GM13977 (cell line): Measurements from ENCODE around the gene ACACA.

Experiments used
- DNase-seq: peaks from one replicate; pipeline ENCODE4 v3.0.0; 2012; ENCODE audit warnings: low spot score
- in situ Hi-C: fragments of 300-500 bp; cut with MboI; formaldehyde crosslinking; loops from one replicate; pipeline ENCODE4 v1.12.0; 2022; ENCODE audit warnings: low sequenced_read_pairs, low pct_unique_long_range_greater_than_20kb, mixed read lengths, inconsistent platforms; ENCODE audit not compliant: unreplicated experiment
- TF ChIP-seq, protein P1 (sequence below): IDR thresholded peaks from 2 replicates; pipeline ENCODE4 v1.5.1; 2012; ENCODE audit warnings: mild to moderate bottlenecking, control low read depth; ENCODE audit not compliant: insufficient read depth; ENCODE audit errors: extremely low read depth, missing control alignments

ACACA gene

DNA sequence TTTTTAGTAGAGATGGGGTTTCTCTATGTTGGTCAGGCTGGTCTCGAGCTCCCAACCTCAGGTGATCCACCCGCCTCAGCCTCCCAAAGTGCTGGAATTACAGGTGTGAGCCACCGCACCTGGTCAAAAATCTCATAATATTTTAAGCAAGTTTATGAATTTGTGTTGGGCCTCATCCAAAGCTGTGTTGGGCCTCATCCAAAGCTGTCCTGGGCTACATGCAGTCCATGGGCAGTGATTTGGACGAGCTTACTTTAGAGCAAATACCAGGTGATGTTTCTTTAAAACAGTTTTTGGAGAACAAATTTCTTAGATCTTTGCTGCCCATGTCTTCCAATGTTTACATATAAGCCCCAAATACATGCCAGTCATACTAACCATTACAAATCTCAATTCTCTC, 115.3 kb downstream of the ACACA start:
- in situ Hi-C loops: no loop called here
- TF ChIP-seq, protein P1, sequence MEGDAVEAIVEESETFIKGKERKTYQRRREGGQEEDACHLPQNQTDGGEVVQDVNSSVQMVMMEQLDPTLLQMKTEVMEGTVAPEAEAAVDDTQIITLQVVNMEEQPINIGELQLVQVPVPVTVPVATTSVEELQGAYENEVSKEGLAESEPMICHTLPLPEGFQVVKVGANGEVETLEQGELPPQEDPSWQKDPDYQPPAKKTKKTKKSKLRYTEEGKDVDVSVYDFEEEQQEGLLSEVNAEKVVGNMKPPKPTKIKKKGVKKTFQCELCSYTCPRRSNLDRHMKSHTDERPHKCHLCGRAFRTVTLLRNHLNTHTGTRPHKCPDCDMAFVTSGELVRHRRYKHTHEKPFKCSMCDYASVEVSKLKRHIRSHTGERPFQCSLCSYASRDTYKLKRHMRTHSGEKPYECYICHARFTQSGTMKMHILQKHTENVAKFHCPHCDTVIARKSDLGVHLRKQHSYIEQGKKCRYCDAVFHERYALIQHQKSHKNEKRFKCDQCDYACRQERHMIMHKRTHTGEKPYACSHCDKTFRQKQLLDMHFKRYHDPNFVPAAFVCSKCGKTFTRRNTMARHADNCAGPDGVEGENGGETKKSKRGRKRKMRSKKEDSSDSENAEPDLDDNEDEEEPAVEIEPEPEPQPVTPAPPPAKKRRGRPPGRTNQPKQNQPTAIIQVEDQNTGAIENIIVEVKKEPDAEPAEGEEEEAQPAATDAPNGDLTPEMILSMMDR: no peak
- no peak for DNase-seq

DNA sequence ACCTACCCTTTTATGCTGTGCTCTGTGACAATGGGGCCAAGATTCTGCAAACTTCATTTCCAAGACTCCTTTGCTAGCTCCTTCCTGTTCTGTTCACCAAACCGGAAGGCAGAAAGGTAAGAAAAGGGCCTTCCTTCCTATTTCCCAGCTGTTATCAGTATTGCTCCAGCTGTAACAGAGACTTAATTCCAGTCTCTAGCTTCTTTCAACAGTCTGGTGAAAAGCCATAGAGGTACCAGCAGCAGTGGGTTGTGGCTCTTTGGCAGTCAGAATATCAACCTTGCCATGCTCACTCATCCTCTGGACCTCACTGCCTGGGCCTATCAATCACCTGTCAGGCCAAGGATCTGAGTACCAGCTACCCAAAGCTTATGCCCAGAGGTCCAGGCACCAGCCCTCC, 120.2 kb downstream of the ACACA start:
- TF ChIP-seq, protein P1: no peak
- in situ Hi-C loops: no loop called here
- no peak for DNase-seq

DNA sequence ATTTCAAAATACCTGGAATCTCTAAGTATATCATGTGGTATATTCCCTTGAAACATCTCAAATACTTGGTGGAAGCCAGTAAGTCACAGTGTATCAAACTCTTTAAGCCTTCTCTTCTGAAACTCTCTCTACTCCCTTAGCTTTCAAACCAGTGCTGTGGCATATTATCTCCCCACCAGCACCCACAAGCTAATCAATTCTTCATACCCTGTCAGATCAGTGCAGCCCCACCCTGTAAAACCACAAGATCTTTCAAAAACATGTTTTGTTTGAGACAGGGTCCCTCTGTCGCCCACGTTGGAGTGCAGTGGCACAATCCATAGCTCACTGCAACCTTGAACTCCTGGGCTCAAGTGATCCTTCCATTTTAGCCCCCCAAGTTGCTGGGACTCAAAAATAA, 122.4 kb downstream of the ACACA start:
- in situ Hi-C loops: no loop called here
- TF ChIP-seq, protein P1: no peak
- DNase-seq: no peak

DNA sequence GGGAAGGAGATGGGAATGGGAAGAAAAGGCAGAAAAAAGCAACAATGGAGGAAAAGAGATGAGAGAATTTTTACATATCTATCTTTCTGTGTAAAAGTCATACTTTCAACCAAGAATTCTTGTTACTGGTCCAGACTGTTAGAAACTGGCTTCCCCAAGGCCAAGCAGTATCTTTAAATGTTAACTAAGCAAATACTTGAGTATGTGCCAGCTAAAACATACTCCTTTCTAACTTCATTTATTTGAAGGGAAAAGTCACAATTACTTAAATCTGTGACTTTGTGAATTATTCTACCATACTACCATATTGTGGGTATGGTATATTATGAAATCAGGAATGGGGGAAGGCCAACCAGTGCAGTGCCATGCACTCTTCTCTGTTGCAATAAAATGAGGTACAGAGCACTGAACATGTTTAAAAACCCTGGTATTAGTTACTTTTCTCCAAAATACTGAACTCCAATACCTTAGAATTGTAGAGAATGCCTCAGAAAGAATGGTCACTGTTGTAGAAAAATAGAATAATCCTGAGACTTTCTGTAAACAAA, 123.1 kb downstream of the ACACA start:
- no peak for DNase-seq
- in situ Hi-C loops: no loop called here
- TF ChIP-seq, protein P1: no peak

DNA sequence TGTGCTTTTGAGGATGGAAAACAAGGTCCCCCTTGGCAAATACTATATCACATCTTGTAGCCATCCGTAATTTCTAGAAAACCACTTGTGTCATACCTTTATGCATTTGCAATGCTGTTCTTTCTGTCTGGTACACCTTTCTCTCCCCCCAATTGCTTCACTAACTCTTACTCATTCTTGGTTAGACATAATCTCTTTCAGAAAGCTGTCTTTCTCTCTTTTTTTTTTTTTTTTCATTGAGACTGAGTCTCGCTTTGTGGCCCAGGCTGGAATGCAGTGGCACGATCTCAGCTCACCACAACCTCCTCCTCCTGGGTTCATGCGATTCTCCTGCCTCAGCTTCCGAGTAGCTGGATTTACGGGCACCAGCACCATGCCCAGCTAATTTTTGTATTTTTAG, 125.8 kb downstream of the ACACA start:
- TF ChIP-seq, protein P1: no peak
- in situ Hi-C loops: no loop called here
- no peak for DNase-seq

DNA sequence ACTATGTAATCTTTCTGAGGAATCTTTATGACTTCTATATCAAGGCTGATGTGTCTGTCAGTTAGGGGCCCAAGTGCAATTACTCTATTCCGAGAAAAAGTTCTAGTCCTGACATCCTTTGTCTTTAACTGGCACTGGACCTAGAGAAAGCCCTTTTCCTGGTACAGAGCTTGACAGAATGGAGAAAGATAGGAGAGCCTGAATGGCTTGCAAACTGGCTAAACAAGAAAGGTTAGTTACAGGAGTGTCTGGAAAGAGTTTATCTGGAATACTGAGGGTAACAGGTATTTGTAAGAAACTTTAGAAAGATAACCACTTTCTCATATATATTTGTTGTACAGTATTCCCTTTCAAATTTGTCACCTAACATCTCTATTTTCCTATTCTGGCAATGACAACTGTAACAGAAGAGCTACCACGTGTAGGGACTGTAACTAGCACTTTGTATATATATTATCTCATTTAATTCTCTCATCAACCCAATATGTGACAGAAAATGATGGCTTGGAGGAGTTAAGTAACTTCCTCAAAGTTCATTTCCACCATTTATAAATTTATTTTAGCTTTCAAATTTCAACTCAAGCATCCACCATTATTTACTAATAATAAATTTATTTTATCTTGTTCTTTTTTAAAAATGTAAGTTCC, 128.3 kb downstream of the ACACA start:
- DNase-seq: no peak
- TF ChIP-seq, protein P1: no peak
- in situ Hi-C loops: no loop called here
